ENCODE measurements around the gene SLC51B.

The SLC51B gene

GRCh38 chr15:65077291-65077980 lies 32.2 kb downstream of the SLC51B start:
- H3K9me3 ChIP-seq (ENCODE audit: control insufficient read depth in 1 of 2, low read length in 2 of 2): no peaks in the 10 kb centered on the region
- no peaks in the 10 kb centered on the region for H3K27me3 ChIP-seq (ENCODE audit: low read depth, low read length)
- no peaks in the 10 kb centered on the region for H3K36me3 ChIP-seq (ENCODE audit: control insufficient read depth in 1 of 2, insufficient read depth in 2 of 2, low read length in 2 of 2)
- H3K4me3 ChIP-seq (ENCODE audit: low read depth in 1 of 2, low read length in 2 of 2): peak overlapping the region in 1 of 2 donors; percentile 18
- no peak overlapping the region for H3K27ac ChIP-seq (ENCODE audit: low read length)
- peaks cover 0 to 11% of the 10 kb centered on the region in 2 donors for H3K4me1 ChIP-seq (ENCODE audit: control insufficient read depth in 1 of 2, insufficient read depth in 2 of 2, low read length in 2 of 2)

- Histone ChIP-seq H3K36me3 (ENCODE audit: control insufficient read depth in 1 of 2, insufficient read depth in 2 of 2, low read length in 2 of 2) (no peaks in the 10 kb centered on the region), H3K27me3 (ENCODE audit: low read depth, low read length) (no peaks in the 10 kb centered on the region), H3K4me3 (ENCODE audit: low read depth in 1 of 2, low read length in 2 of 2) (peak overlapping the region in 1 of 2 donors; percentile 18), H3K27ac (ENCODE audit: low read length) (no peak overlapping the region), H3K4me1 (ENCODE audit: control insufficient read depth in 1 of 2, insufficient read depth in 2 of 2, low read length in 2 of 2) (peaks cover 5 to 16% of the 10 kb centered on the region in 2 donors), H3K9me3 (ENCODE audit: control insufficient read depth in 1 of 2, low read length in 2 of 2) (no peaks in the 10 kb centered on the region)
These were observed 32.8 kb downstream of the SLC51B start for GRCh38 chr15:65077981-65078352.

- H3K27ac ChIP-seq (ENCODE audit: low read length): no peak overlapping the region
- H3K36me3 ChIP-seq (ENCODE audit: control insufficient read depth in 1 of 2, insufficient read depth in 2 of 2, low read length in 2 of 2): no peaks in the 10 kb centered on the region
- H3K27me3 ChIP-seq (ENCODE audit: low read depth, low read length): no peaks in the 10 kb centered on the region
- no peak overlapping the region for H3K4me3 ChIP-seq (ENCODE audit: low read depth in 1 of 2, low read length in 2 of 2)
- H3K4me1 ChIP-seq (ENCODE audit: control insufficient read depth in 1 of 2, insufficient read depth in 2 of 2, low read length in 2 of 2): peaks cover 6 to 24% of the 10 kb centered on the region in 2 donors
- no peaks in the 10 kb centered on the region for H3K9me3 ChIP-seq (ENCODE audit: control insufficient read depth in 1 of 2, low read length in 2 of 2)
These were observed 34.4 kb downstream of the SLC51B start for GRCh38 chr15:65079580-65079979.

GRCh38 chr15:65081270-65081669 lies 36.1 kb downstream of the SLC51B start:
- Histone ChIP-seq H3K9me3 (ENCODE audit: control insufficient read depth in 1 of 2, low read length in 2 of 2) (no peaks in the 10 kb centered on the region), H3K36me3 (ENCODE audit: control insufficient read depth in 1 of 2, insufficient read depth in 2 of 2, low read length in 2 of 2) (no peaks in the 10 kb centered on the region), H3K27me3 (ENCODE audit: low read depth, low read length) (no peaks in the 10 kb centered on the region), H3K4me3 (ENCODE audit: low read depth in 1 of 2, low read length in 2 of 2) (no peak overlapping the region), H3K4me1 (ENCODE audit: control insufficient read depth in 1 of 2, insufficient read depth in 2 of 2, low read length in 2 of 2) (peaks cover 6 to 24% of the 10 kb centered on the region in 2 donors), H3K27ac (ENCODE audit: low read length) (no peak overlapping the region)

GRCh38 chr15:65081758-65082157 lies 36.6 kb downstream of the SLC51B start:
- peaks cover 6 to 21% of the 10 kb centered on the region in 2 donors for H3K4me1 ChIP-seq (ENCODE audit: control insufficient read depth in 1 of 2, insufficient read depth in 2 of 2, low read length in 2 of 2)
- H3K36me3 ChIP-seq (ENCODE audit: control insufficient read depth in 1 of 2, insufficient read depth in 2 of 2, low read length in 2 of 2): no peaks in the 10 kb centered on the region
- no peak overlapping the region for H3K4me3 ChIP-seq (ENCODE audit: low read depth in 1 of 2, low read length in 2 of 2)
- H3K9me3 ChIP-seq (ENCODE audit: control insufficient read depth in 1 of 2, low read length in 2 of 2): no peaks in the 10 kb centered on the region
- no peak overlapping the region for H3K27ac ChIP-seq (ENCODE audit: low read length)
- no peaks in the 10 kb centered on the region for H3K27me3 ChIP-seq (ENCODE audit: low read depth, low read length)

- peaks cover 6 to 18% of the 10 kb centered on the region in 2 donors for H3K4me1 ChIP-seq (ENCODE audit: control insufficient read depth in 1 of 2, insufficient read depth in 2 of 2, low read length in 2 of 2)
- H3K36me3 ChIP-seq (ENCODE audit: control insufficient read depth in 1 of 2, insufficient read depth in 2 of 2, low read length in 2 of 2): no peaks in the 10 kb centered on the region
- no peaks in the 10 kb centered on the region for H3K27me3 ChIP-seq (ENCODE audit: low read depth, low read length)
- H3K4me3 ChIP-seq (ENCODE audit: low read depth in 1 of 2, low read length in 2 of 2): no peak overlapping the region
- H3K27ac ChIP-seq (ENCODE audit: low read length): no peak overlapping the region
- H3K9me3 ChIP-seq (ENCODE audit: control insufficient read depth in 1 of 2, low read length in 2 of 2): no peaks in the 10 kb centered on the region
These were observed 37.2 kb downstream of the SLC51B start for GRCh38 chr15:65082303-65082953.

- Histone ChIP-seq H3K36me3 (ENCODE audit: control insufficient read depth in 1 of 2, insufficient read depth in 2 of 2, low read length in 2 of 2) (no peaks in the 10 kb centered on the region), H3K4me3 (ENCODE audit: low read depth in 1 of 2, low read length in 2 of 2) (no peak overlapping the region), H3K4me1 (ENCODE audit: control insufficient read depth in 1 of 2, insufficient read depth in 2 of 2, low read length in 2 of 2) (peaks cover 6 to 22% of the 10 kb centered on the region in 2 donors), H3K9me3 (ENCODE audit: control insufficient read depth in 1 of 2, low read length in 2 of 2) (no peaks in the 10 kb centered on the region), H3K27ac (ENCODE audit: low read length) (no peak overlapping the region), H3K27me3 (ENCODE audit: low read depth, low read length) (no peaks in the 10 kb centered on the region)
These were observed 38.1 kb downstream of the SLC51B start for GRCh38 chr15:65083262-65083701.

- H3K4me1 ChIP-seq (ENCODE audit: control insufficient read depth in 1 of 2, insufficient read depth in 2 of 2, low read length in 2 of 2): peaks cover 10 to 22% of the 10 kb centered on the region in 2 donors
- no peaks in the 10 kb centered on the region for H3K27me3 ChIP-seq (ENCODE audit: low read depth, low read length)
- no peak overlapping the region for H3K27ac ChIP-seq (ENCODE audit: low read length)
- no peak overlapping the region for H3K4me3 ChIP-seq (ENCODE audit: low read depth in 1 of 2, low read length in 2 of 2)
- no peaks in the 10 kb centered on the region for H3K36me3 ChIP-seq (ENCODE audit: control insufficient read depth in 1 of 2, insufficient read depth in 2 of 2, low read length in 2 of 2)
- no peaks in the 10 kb centered on the region for H3K9me3 ChIP-seq (ENCODE audit: control insufficient read depth in 1 of 2, low read length in 2 of 2)
These were observed 39.5 kb downstream of the SLC51B start for GRCh38 chr15:65084500-65085206.

GRCh38 chr15:65085207-65085753 lies 40.1 kb downstream of the SLC51B start:
- Histone ChIP-seq H3K27ac (ENCODE audit: low read length) (no peak overlapping the region), H3K4me3 (ENCODE audit: low read depth in 1 of 2, low read length in 2 of 2) (no peak overlapping the region), H3K9me3 (ENCODE audit: control insufficient read depth in 1 of 2, low read length in 2 of 2) (no peaks in the 10 kb centered on the region), H3K4me1 (ENCODE audit: control insufficient read depth in 1 of 2, insufficient read depth in 2 of 2, low read length in 2 of 2) (peaks cover 10 to 22% of the 10 kb centered on the region in 2 donors), H3K27me3 (ENCODE audit: low read depth, low read length) (no peaks in the 10 kb centered on the region), H3K36me3 (ENCODE audit: control insufficient read depth in 1 of 2, insufficient read depth in 2 of 2, low read length in 2 of 2) (no peaks in the 10 kb centered on the region)

GRCh38 chr15:65085990-65086679 lies 40.9 kb downstream of the SLC51B start:
- no peaks in the 10 kb centered on the region for H3K9me3 ChIP-seq (ENCODE audit: control insufficient read depth in 1 of 2, low read length in 2 of 2)
- no peaks in the 10 kb centered on the region for H3K36me3 ChIP-seq (ENCODE audit: control insufficient read depth in 1 of 2, insufficient read depth in 2 of 2, low read length in 2 of 2)
- H3K27me3 ChIP-seq (ENCODE audit: low read depth, low read length): no peaks in the 10 kb centered on the region
- peaks cover 10 to 22% of the 10 kb centered on the region in 2 donors for H3K4me1 ChIP-seq (ENCODE audit: control insufficient read depth in 1 of 2, insufficient read depth in 2 of 2, low read length in 2 of 2)
- H3K27ac ChIP-seq (ENCODE audit: low read length): no peak overlapping the region
- H3K4me3 ChIP-seq (ENCODE audit: low read depth in 1 of 2, low read length in 2 of 2): no peak overlapping the region

- Histone ChIP-seq H3K4me1 (ENCODE audit: control insufficient read depth in 1 of 2, insufficient read depth in 2 of 2, low read length in 2 of 2) (peaks cover 10 to 22% of the 10 kb centered on the region in 2 donors), H3K27ac (ENCODE audit: low read length) (no peak overlapping the region), H3K4me3 (ENCODE audit: low read depth in 1 of 2, low read length in 2 of 2) (no peak overlapping the region), H3K9me3 (ENCODE audit: control insufficient read depth in 1 of 2, low read length in 2 of 2) (no peaks in the 10 kb centered on the region), H3K27me3 (ENCODE audit: low read depth, low read length) (no peaks in the 10 kb centered on the region), H3K36me3 (ENCODE audit: control insufficient read depth in 1 of 2, insufficient read depth in 2 of 2, low read length in 2 of 2) (no peaks in the 10 kb centered on the region)
These were observed 41.5 kb downstream of the SLC51B start for GRCh38 chr15:65086680-65087111.
